Measurements from ENCODE around the gene ABCA9.

DNA sequence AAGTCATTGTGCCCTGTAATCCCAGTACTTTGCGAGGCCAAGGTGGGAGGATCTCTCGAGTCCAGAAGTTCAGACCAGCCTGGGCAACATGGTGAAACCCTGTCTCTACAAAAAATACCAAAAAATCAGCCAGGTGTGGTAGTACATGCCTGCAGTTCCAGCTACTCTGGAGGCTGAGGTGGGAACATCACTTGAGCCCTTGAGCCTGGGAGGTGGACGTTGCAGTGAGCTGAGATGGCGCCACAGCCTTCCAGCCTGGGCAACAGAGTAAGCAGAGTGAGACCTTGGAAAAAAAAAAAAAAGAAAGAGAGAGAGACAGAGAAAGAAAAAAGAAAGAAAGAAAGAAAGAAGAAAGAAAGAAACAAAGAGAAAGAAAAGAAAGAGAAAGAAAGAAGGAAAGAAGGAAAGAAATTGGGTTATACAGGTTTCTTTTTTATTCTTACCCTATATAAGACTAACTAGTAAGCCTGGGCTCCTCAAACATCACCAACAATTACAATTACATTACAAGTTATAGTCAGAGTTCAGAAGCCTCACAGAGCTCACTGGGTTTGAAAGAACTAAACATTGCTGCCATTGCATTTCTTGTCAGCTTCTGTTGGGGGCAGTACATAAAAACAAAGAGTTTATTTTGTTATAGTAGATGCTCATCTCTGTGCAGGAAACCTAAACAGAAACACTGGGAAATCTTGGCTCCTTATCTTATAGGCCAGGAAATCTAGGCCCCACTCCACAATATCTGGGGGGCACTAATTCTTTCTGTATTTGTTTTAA lies 6.7 kb upstream of the ABCA9 start:
- TF ChIP-seq CTCF (IDR thresholded peaks at IDR 0.05; ENCODE audit: insufficient read depth, low read depth, low read length) (no peak), EZH2 (IDR thresholded peaks at IDR 0.05; ENCODE audit: insufficient read depth, low read length) (no peak)
